IMR-90 (cell line): Measurements from ENCODE around the gene CD82. TPM values are rescaled to one million over a fixed set of nuclear protein-coding genes. Genes with fewer than 3 reads are reported as not detected.

ENCODE experiments used
- ATAC-seq: fragments of 200-7000 bp; cut with Tn5 transposase; 2 replicates; pipeline ENCODE4 v1.9.1; 2020; ENCODE audit warnings: low read depth, mild to moderate bottlenecking, moderate library complexity
- BruUV-seq: library from RNA; stranded (reverse); fragments of 400-500 nt; replicated peaks from 2 replicates; lab custom pipeline; 2021; lab: Mats Ljungman, UMichigan
- CTCF ChIA-PET: fragments of 300-600 bp; formaldehyde crosslinking; extraction: SDS; loops from one replicate; lab custom pipeline; 2021; ENCODE audit warnings: antibody characterized with exemption; lab: Yijun Ruan, JAX
- POLR2A ChIA-PET: fragments of 300-600 bp; sonication (Branson Sonifier 250); formaldehyde crosslinking; loops from one replicate; lab custom pipeline; 2022; ENCODE audit warnings: antibody characterized with exemption; ENCODE audit not compliant: unreplicated experiment; lab: Charles Lee
- DNase-seq: peaks from one replicate; pipeline ENCODE4 v3.0.0; 2013
- H2AFZ ChIP-seq: replicated peaks from 2 replicates; pipeline ENCODE3; 2013; ENCODE audit warnings: low read length, mild to moderate bottlenecking; ENCODE audit not compliant: poor library complexity
- H2AK5ac ChIP-seq: 2 replicates; pipeline ENCODE4 v1.6.1; 2013; ENCODE audit warnings: low read depth, low read length, inconsistent platforms
- H2AK9ac ChIP-seq: replicated peaks from 2 replicates; pipeline ENCODE3; 2013; ENCODE audit warnings: mild to moderate bottlenecking, low read depth, low read length, moderate library complexity; ENCODE audit not compliant: poor library complexity
- H2BK120ac ChIP-seq: 2 replicates; pipeline ENCODE4 v1.6.1; 2013; ENCODE audit warnings: low read depth, low read length, inconsistent platforms
- H2BK15ac ChIP-seq: 3 replicates; pipeline ENCODE4 v1.6.1; 2013; ENCODE audit warnings: low read depth, low read length, inconsistent platforms
- H2BK20ac ChIP-seq: 2 replicates; pipeline ENCODE4 v1.6.1; 2013; ENCODE audit warnings: low read depth, mild to moderate bottlenecking, inconsistent platforms, low read length, moderate library complexity
- H2BK5ac ChIP-seq: 2 replicates; pipeline ENCODE4 v1.6.1; 2013; ENCODE audit warnings: mild to moderate bottlenecking, low read depth, low read length, inconsistent platforms; ENCODE audit not compliant: poor library complexity, severe bottlenecking
- H3K14ac ChIP-seq: replicated peaks from 2 replicates; pipeline ENCODE4 v1.6.1; 2013; ENCODE audit warnings: low read depth, low read length, inconsistent platforms
- H3K18ac ChIP-seq: 2 replicates; pipeline ENCODE4 v1.6.1; 2013; ENCODE audit warnings: low read depth, low read length, control low read depth
- H3K23ac ChIP-seq: 2 replicates; pipeline ENCODE4 v1.6.1; 2013; ENCODE audit warnings: low read depth, low read length, inconsistent platforms
- H3K27ac ChIP-seq: 2 replicates; pipeline ENCODE4 v1.5.1; 2013; ENCODE audit warnings: mild to moderate bottlenecking, control low read depth, low read length; ENCODE audit not compliant: insufficient read depth
- H3K27me3 ChIP-seq: 2 replicates; pipeline ENCODE4 v1.6.1; 2013; ENCODE audit warnings: low read length; ENCODE audit not compliant: control insufficient read depth, insufficient read depth
- H3K36me3 ChIP-seq: 2 replicates; pipeline ENCODE4 v1.6.1; 2013; ENCODE audit warnings: low read length, mixed read lengths; ENCODE audit not compliant: control insufficient read depth, insufficient read depth
- H3K4ac ChIP-seq: 2 replicates; pipeline ENCODE4 v1.6.1; 2013; ENCODE audit warnings: low read depth, low read length, inconsistent platforms
- H3K4me1 ChIP-seq: 2 replicates; pipeline ENCODE4 v1.6.1; 2013; ENCODE audit warnings: low read length, mixed read lengths; ENCODE audit not compliant: control insufficient read depth, insufficient read depth
- H3K4me2 ChIP-seq: 2 replicates; pipeline ENCODE4 v1.6.1; 2013; ENCODE audit warnings: low read depth, mild to moderate bottlenecking, control low read depth, low read length, moderate library complexity
- H3K4me3 ChIP-seq: 2 replicates; pipeline ENCODE4 v1.5.1; 2013; ENCODE audit warnings: low read depth, mild to moderate bottlenecking, control low read depth, low read length, moderate library complexity; ENCODE audit not compliant: insufficient read depth
- H3K56ac ChIP-seq: 2 replicates; pipeline ENCODE4 v1.6.1; 2013; ENCODE audit warnings: low read length, inconsistent platforms; ENCODE audit not compliant: insufficient read depth; ENCODE audit errors: extremely low read depth
- H3K79me1 ChIP-seq, 2 experiments: 2 replicates each; pipeline ENCODE4 v1.6.1; 2013; ENCODE audit warnings: low read length in 2 of 2, inconsistent platforms in 1 of 2, low read depth in 1 of 2
- H3K9ac ChIP-seq: 2 replicates; pipeline ENCODE4 v1.6.1; 2013; ENCODE audit warnings: low read depth, low read length, control low read depth
- H3K9me1 ChIP-seq: 2 replicates; pipeline ENCODE4 v1.6.1; 2013; ENCODE audit warnings: low read length, inconsistent platforms; ENCODE audit not compliant: insufficient read depth
- H3K9me3 ChIP-seq: 2 replicates; pipeline ENCODE4 v1.6.1; 2013; ENCODE audit warnings: low read length; ENCODE audit not compliant: control insufficient read depth, insufficient read depth
- H4K20me1 ChIP-seq: 2 replicates; pipeline ENCODE4 v1.6.1; 2013; ENCODE audit warnings: low read length, inconsistent platforms; ENCODE audit not compliant: insufficient read depth
- H4K5ac ChIP-seq: 2 replicates; pipeline ENCODE4 v1.6.1; 2013; ENCODE audit warnings: mild to moderate bottlenecking, low read depth, low read length, control low read depth
- H4K8ac ChIP-seq, 2 experiments: 2 replicates each; pipeline ENCODE4 v1.6.1; 2013; ENCODE audit warnings: low read depth in 2 of 2, low read length in 2 of 2, control low read depth in 1 of 2, inconsistent platforms in 1 of 2
- H4K91ac ChIP-seq: 2 replicates; pipeline ENCODE4 v1.6.1; 2013; ENCODE audit warnings: low read depth, low read length, inconsistent platforms; ENCODE audit not compliant: insufficient read depth
- BHLHE40 ChIP-seq: fragments of 150-350 bp; IDR thresholded peaks from 2 replicates; pipeline ENCODE4 v1.6.1; 2016; ENCODE audit warnings: mild to moderate bottlenecking, low read depth, low read length
- CEBPB ChIP-seq: IDR thresholded peaks from 2 replicates; pipeline ENCODE4 v1.6.1; 2012; ENCODE audit warnings: low read depth, low read length, improper control_type of control experiment
- CHD1 ChIP-seq: IDR thresholded peaks from 2 replicates; pipeline ENCODE4 v1.6.1; 2012; ENCODE audit warnings: low read depth, low read length, improper control_type of control experiment
- CTCF ChIP-seq: conservative IDR thresholded peaks from 2 replicates; pipeline ENCODE4 v1.5.1; 2012; ENCODE audit warnings: mild to moderate bottlenecking, low read depth, low read length, improper control_type of control experiment
- ELK1 ChIP-seq: fragments of 150-350 bp; IDR thresholded peaks from 2 replicates; pipeline ENCODE4 v1.6.1; 2016; ENCODE audit warnings: low read depth, mild to moderate bottlenecking, low read length, moderate library complexity, borderline replicate concordance
- FOS ChIP-seq: fragments of 150-350 bp; IDR thresholded peaks from 2 replicates; pipeline ENCODE4 v1.6.1; 2016; ENCODE audit warnings: low read depth, low read length
- MAZ ChIP-seq: IDR thresholded peaks from 2 replicates; pipeline ENCODE4 v1.6.1; 2012; ENCODE audit warnings: low read depth, mild to moderate bottlenecking, low read length, improper control_type of control experiment, moderate library complexity, borderline replicate concordance
- MXI1 ChIP-seq: IDR thresholded peaks from 2 replicates; pipeline ENCODE4 v1.6.1; 2012; ENCODE audit warnings: low read depth, mild to moderate bottlenecking, low read length, moderate library complexity, borderline replicate concordance
- NFE2L2 ChIP-seq: fragments of 150-350 bp; IDR thresholded peaks from 2 replicates; pipeline ENCODE4 v1.6.1; 2016; ENCODE audit warnings: low read depth, mild to moderate bottlenecking, low read length
- POLR2A ChIP-seq: IDR thresholded peaks from 2 replicates; pipeline ENCODE4 v1.6.1; 2012; ENCODE audit warnings: mild to moderate bottlenecking, low read depth, low read length
- RAD21 ChIP-seq: IDR thresholded peaks from 2 replicates; pipeline ENCODE4 v1.6.1; 2012; ENCODE audit warnings: low read length, improper control_type of control experiment
- RFX5 ChIP-seq: IDR thresholded peaks from 2 replicates; pipeline ENCODE4 v1.8.0; 2012; ENCODE audit warnings: low read depth, mild to moderate bottlenecking, low read length, moderate library complexity
- SMC3 ChIP-seq: fragments of 150-350 bp; IDR thresholded peaks from 2 replicates; pipeline ENCODE4 v1.6.1; 2016; ENCODE audit warnings: low read depth, mild to moderate bottlenecking, antibody characterized with exemption, low read length, moderate library complexity
- USF2 ChIP-seq: fragments of 150-350 bp; IDR thresholded peaks from 2 replicates; pipeline ENCODE4 v1.6.1; 2017; ENCODE audit warnings: mild to moderate bottlenecking, antibody characterized with exemption, low read length, low read depth
- WGBS, 2 experiments: methylation state at CpG; one replicate each; pipeline versions ENCODE4 v1.1.5 to v1.1.7; 2013; ENCODE audit warnings: missing lambda C conversion rate in 2 of 2; ENCODE audit not compliant: insufficient read length in 1 of 2; ENCODE audit errors: extremely low coverage in 2 of 2; 5-methylcytosine and 5-hydroxymethylcytosine counted together
- dilution Hi-C: fragments of 300-500 bp; cut with HindIII; formaldehyde crosslinking; loops from one replicate; pipeline ENCODE4 v1.14.3; 2018; ENCODE audit warnings: low sequenced_read_pairs; ENCODE audit not compliant: unreplicated experiment
- in situ Hi-C: fragments of 300-500 bp; cut with MboI; formaldehyde crosslinking; loops from 3 replicates; pipeline ENCODE4 v1.14.3; 2019; ENCODE audit warnings: low sequenced_read_pairs, inconsistent platforms, mixed read lengths
- intact Hi-C: fragments of 100-400 bp; cut with micrococcal nuclease; formaldehyde crosslinking; loops from 2 replicates; pipeline ENCODE4 v1.10.0; 2022
- polyA plus RNA-seq, 3 experiments: library from polyadenylated mRNA; depleted of rRNA; stranded (reverse); fragments of >200 nt; gene quantifications; 2 replicates each; pipeline ENCODE4 v1.2.3, GENCODE V29; 2012; ENCODE audit warnings: low replicate concordance in 1 of 3
- total RNA-seq: library from RNA; depleted of rRNA; stranded (reverse); fragments of >200 nt; gene quantifications from 2 replicates; pipeline ENCODE4 v1.2.3, GENCODE V29; 2012

Gene CD82
- total and polyA plus RNA-seq, 2 of the 4 experiments (the other 2 are of a cell fraction): 32.8 to 49.4 TPM

- dilution Hi-C loops (no loop called here), intact Hi-C loops (no loop called here)
- 77% methylated on average over 3 of the region's 7 CpGs; no CpG with 5 or more reads in 1 of the 2 experiments for WGBS, 2 experiments
These were observed 35.5 kb upstream of the CD82 start for GRCh38 chr11:44529895-44530412.

More at GRCh38 chr11:44529895-44530412, 35.5 kb upstream of the CD82 start:
- Histone ChIP-seq H4K8ac (no peak overlapping the region), H2BK5ac (no peak overlapping the region), H4K20me1 (no peaks in the 10 kb centered on the region), H3K4me2 (no peak overlapping the region), H3K4me1 (no peaks in the 10 kb centered on the region), H2AK9ac (no peak overlapping the region), H3K18ac (no peak overlapping the region), H3K23ac (no peak overlapping the region), H3K4ac (no peak overlapping the region), H2BK20ac (no peak overlapping the region), H3K9me1 (0 out of 2 replicates have a peak, but pooled peaks cover 3% of the 10 kb centered on the region), H3K9me3 (no peaks in the 10 kb centered on the region), H3K27me3 (peaks cover 16% of the 10 kb centered on the region), H2BK15ac (no peak overlapping the region), H2AFZ (no peak overlapping the region), H3K27ac (no peak overlapping the region), H4K5ac (no peak overlapping the region), H3K56ac (no peak overlapping the region), H3K4me3 (no peak overlapping the region), H2BK120ac (no peak overlapping the region), H3K9ac (no peak overlapping the region), H4K91ac (no peak overlapping the region), H3K79me1 (no peaks in the 10 kb centered on the region), H3K36me3 (no peaks in the 10 kb centered on the region), H3K14ac (no peak overlapping the region), H2AK5ac (no peak overlapping the region)
- BruUV-seq: no TSS peak
- ATAC-seq (no peak), DNase-seq (no peak)
- no peak for TF ChIP-seq ELK1
- TF ChIP-seq CHD1: no peak
- no peak for TF ChIP-seq USF2
- TF ChIP-seq SMC3: no peak
- no peak for TF ChIP-seq MXI1
- TF ChIP-seq CTCF: no peak
- no peak for TF ChIP-seq RAD21
- no peak for TF ChIP-seq BHLHE40
- TF ChIP-seq NFE2L2: no peak
- no peak for TF ChIP-seq RFX5
- no peak for TF ChIP-seq FOS
- TF ChIP-seq POLR2A: no peak
- TF ChIP-seq MAZ: no peak
- TF ChIP-seq CEBPB: no peak
- ChIA-PET POLR2A (no interaction called here), CTCF (no interaction called here)
- in situ Hi-C loops: loop anchor here (10.0 kb wide), 1 partner anchor 245 kb away; no protein-coding TSS in a partner anchor
